Measurements from ENCODE around the gene HADHA. TPM values are rescaled to one million over a fixed set of nuclear protein-coding genes. Genes with fewer than 3 reads are reported as not detected.

HADHA gene
- total RNA-seq, 1 donor from 2014 or later, result 139 TPM

DNA sequence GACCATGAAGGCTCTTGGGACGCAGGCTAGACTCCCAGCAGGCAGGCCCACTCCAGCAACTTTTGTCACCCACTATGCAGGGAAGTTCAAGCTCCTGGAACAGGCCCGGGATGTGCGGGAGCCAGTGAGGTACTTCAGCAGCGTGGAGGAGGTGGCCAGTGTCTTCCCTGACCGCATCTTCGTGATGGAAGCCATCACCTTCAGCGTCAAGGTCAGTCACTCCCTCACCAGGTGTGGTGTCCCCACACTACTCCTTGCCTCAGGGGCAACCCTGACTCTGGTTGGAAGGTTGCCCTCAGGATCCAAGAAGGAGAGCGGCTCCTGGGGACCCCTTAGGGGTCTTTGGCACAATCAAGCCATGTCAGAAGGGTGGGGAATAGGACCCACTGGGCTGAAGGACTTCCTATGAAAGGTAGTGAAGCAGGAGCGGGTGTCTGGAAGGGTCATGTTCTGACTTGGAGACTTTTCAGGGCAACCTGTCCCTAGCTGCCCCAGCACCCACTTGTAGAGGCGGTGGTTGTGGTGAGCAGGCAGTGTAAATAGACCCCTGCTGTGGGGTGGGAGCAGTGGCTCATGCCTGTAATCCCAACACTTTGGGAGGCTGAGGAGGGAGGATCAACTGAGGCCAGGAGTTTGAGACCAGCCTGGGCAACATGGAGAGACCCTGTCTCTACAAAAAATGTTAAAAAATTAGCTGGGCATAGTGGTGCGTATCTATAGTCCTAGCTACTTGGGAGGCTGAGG lies 61.4 kb downstream of the HADHA start:
- Histone ChIP-seq H3K9me3 (ENCODE audit: insufficient read depth, low read depth, low read length) (no peaks in the 10 kb centered on the region), H3K27me3 (ENCODE audit: insufficient read depth, low read length) (no peaks in the 10 kb centered on the region), H3K4me2 (ENCODE audit: low read length) (no peak overlapping the region), H2AFZ (ENCODE audit: low read depth, low read length) (no peak overlapping the region), H3K79me2 (ENCODE audit: insufficient read depth, low read length) (no peaks in the 10 kb centered on the region), H3K27ac (ENCODE audit: low read depth, low read length) (no peak overlapping the region), H4K20me1 (ENCODE audit: insufficient read depth, low read length) (no peaks in the 10 kb centered on the region), H3K4me3 (ENCODE audit: insufficient read depth, low read depth, low read length) (no peak overlapping the region), H3K4me1 (ENCODE audit: insufficient read depth, low read length) (peaks cover 4% of the 10 kb centered on the region), H3K9ac (ENCODE audit: low read length) (no peak overlapping the region), H3K36me3 (ENCODE audit: insufficient read depth, low read length) (no peaks in the 10 kb centered on the region)
- Mint-ChIP-seq H3K36me3 (ENCODE audit: low read depth, unreplicated experiment) (no peaks in the 10 kb centered on the region), H3K27ac (ENCODE audit: unreplicated experiment) (no peak overlapping the region), H3K9me3 (ENCODE audit: unreplicated experiment) (no peaks in the 10 kb centered on the region), H3K27me3 (ENCODE audit: low read depth, unreplicated experiment) (peaks cover 41% of the 10 kb centered on the region), H3K4me1 (ENCODE audit: low read depth, unreplicated experiment) (peaks cover 4% of the 10 kb centered on the region), H3K4me3 (ENCODE audit: unreplicated experiment) (no peak overlapping the region)
- no peak for DNase-seq (ENCODE audit: low read depth)
- TF ChIP-seq, protein P1, sequence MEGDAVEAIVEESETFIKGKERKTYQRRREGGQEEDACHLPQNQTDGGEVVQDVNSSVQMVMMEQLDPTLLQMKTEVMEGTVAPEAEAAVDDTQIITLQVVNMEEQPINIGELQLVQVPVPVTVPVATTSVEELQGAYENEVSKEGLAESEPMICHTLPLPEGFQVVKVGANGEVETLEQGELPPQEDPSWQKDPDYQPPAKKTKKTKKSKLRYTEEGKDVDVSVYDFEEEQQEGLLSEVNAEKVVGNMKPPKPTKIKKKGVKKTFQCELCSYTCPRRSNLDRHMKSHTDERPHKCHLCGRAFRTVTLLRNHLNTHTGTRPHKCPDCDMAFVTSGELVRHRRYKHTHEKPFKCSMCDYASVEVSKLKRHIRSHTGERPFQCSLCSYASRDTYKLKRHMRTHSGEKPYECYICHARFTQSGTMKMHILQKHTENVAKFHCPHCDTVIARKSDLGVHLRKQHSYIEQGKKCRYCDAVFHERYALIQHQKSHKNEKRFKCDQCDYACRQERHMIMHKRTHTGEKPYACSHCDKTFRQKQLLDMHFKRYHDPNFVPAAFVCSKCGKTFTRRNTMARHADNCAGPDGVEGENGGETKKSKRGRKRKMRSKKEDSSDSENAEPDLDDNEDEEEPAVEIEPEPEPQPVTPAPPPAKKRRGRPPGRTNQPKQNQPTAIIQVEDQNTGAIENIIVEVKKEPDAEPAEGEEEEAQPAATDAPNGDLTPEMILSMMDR (IDR thresholded peaks at IDR 0.05; ENCODE audit: insufficient read depth, low read depth, low read length), result no peak
- TF ChIP-seq EZH2 (IDR thresholded peaks at IDR 0.05; ENCODE audit: insufficient read depth, low read length), result no peak
- FAIRE-seq, result no peak

DNA sequence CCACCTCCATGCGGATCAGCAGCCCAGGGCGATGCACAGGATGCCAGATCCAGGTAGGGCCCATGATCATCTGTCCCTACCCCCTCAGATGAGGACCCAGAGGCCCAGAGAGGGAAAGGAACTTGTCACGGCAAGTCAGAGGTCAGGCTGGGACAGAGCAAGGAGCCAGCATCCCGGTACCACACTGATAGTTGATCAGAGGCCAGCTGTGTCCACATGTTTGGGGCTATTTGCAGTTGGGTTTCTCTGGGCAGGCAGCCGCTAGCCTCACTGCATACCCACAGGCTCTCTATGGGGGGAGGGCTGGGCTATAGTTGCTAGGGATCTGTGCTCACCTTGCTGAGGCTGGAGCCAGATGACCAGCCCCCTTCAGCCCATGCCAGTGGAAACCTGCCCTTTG lies 62.0 kb downstream of the HADHA start:
- Mint-ChIP-seq H3K27me3 (ENCODE audit: low read depth, unreplicated experiment) (peaks cover 41% of the 10 kb centered on the region), H3K36me3 (ENCODE audit: low read depth, unreplicated experiment) (no peaks in the 10 kb centered on the region), H3K4me1 (ENCODE audit: low read depth, unreplicated experiment) (peaks cover 4% of the 10 kb centered on the region), H3K9me3 (ENCODE audit: unreplicated experiment) (no peaks in the 10 kb centered on the region), H3K27ac (ENCODE audit: unreplicated experiment) (no peak overlapping the region), H3K4me3 (ENCODE audit: unreplicated experiment) (no peak overlapping the region)
- H3K79me2 ChIP-seq (ENCODE audit: insufficient read depth, low read length), result no peaks in the 10 kb centered on the region
- no peaks in the 10 kb centered on the region for H4K20me1 ChIP-seq (ENCODE audit: insufficient read depth, low read length)
- no peaks in the 10 kb centered on the region for H3K36me3 ChIP-seq (ENCODE audit: insufficient read depth, low read length)
- no peaks in the 10 kb centered on the region for H3K27me3 ChIP-seq (ENCODE audit: insufficient read depth, low read length)
- no peak overlapping the region for H3K27ac ChIP-seq (ENCODE audit: low read depth, low read length)
- H3K4me2 ChIP-seq (ENCODE audit: low read length), result no peak overlapping the region
- TF ChIP-seq EZH2 (IDR thresholded peaks at IDR 0.05; ENCODE audit: insufficient read depth, low read length), result no peak
- TF ChIP-seq, protein P1 (IDR thresholded peaks at IDR 0.05; ENCODE audit: insufficient read depth, low read depth, low read length), result no peak
- H3K4me3 ChIP-seq (ENCODE audit: insufficient read depth, low read depth, low read length), result no peak overlapping the region
- no peak overlapping the region for H3K9ac ChIP-seq (ENCODE audit: low read length)
- no peak overlapping the region for H2AFZ ChIP-seq (ENCODE audit: low read depth, low read length)
- FAIRE-seq (no peak), DNase-seq (ENCODE audit: low read depth) (no peak)
- peaks cover 4% of the 10 kb centered on the region for H3K4me1 ChIP-seq (ENCODE audit: insufficient read depth, low read length)
- H3K9me3 ChIP-seq (ENCODE audit: insufficient read depth, low read depth, low read length), result no peaks in the 10 kb centered on the region

DNA sequence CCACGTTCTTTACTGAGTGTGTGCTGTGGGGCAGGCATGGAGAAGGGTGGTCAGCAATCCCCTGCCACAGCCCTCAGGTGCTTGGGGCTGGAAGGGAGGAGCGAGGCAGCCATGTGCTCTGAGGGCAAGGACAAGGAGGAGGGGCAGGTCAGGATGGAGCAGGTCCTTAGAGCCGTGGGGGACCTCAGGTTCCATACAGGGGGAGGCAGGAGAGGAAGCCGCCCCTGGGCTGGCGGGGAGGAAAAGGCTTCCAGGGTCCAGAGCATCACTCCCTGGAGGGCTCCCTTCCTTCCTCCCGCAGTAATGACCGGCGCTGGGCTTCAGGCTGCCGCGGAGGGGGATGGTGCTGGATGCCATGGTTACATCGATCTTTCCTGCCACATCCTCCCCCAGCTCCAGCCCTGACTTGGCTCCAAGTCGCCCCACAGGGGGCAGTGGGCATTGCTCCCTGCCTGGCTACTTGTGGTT lies 65.0 kb downstream of the HADHA start:
- peak overlapping the region; percentile 27 for H3K9ac ChIP-seq (ENCODE audit: low read length)
- no peak overlapping the region for H3K27ac ChIP-seq (ENCODE audit: low read depth, low read length)
- H3K9me3 ChIP-seq (ENCODE audit: insufficient read depth, low read depth, low read length), result no peaks in the 10 kb centered on the region
- H3K27me3 ChIP-seq (ENCODE audit: insufficient read depth, low read length), result peaks cover 3% of the 10 kb centered on the region
- H3K4me2 ChIP-seq (ENCODE audit: low read length), result peak overlapping the region; percentile 84
- H3K4me1 ChIP-seq (ENCODE audit: insufficient read depth, low read length), result peaks cover 4% of the 10 kb centered on the region
- H4K20me1 ChIP-seq (ENCODE audit: insufficient read depth, low read length), result no peaks in the 10 kb centered on the region
- no peaks in the 10 kb centered on the region for H3K36me3 ChIP-seq (ENCODE audit: insufficient read depth, low read length)
- Mint-ChIP-seq H3K27me3 (ENCODE audit: low read depth, unreplicated experiment) (peaks cover 54% of the 10 kb centered on the region), H3K4me1 (ENCODE audit: low read depth, unreplicated experiment) (peaks cover 6% of the 10 kb centered on the region), H3K36me3 (ENCODE audit: low read depth, unreplicated experiment) (no peaks in the 10 kb centered on the region), H3K27ac (ENCODE audit: unreplicated experiment) (no peak overlapping the region), H3K9me3 (ENCODE audit: unreplicated experiment) (peaks cover under 1% of the 10 kb centered on the region), H3K4me3 (ENCODE audit: unreplicated experiment) (no peak overlapping the region)
- TF ChIP-seq, protein P1 (IDR thresholded peaks at IDR 0.05; ENCODE audit: insufficient read depth, low read depth, low read length), result no peak
- H3K79me2 ChIP-seq (ENCODE audit: insufficient read depth, low read length), result no peaks in the 10 kb centered on the region
- H3K4me3 ChIP-seq (ENCODE audit: insufficient read depth, low read depth, low read length), result peak overlapping the region; percentile 46
- FAIRE-seq, result no peak
- no peak for DNase-seq (ENCODE audit: low read depth)
- peak overlapping the region; percentile 58 for H2AFZ ChIP-seq (ENCODE audit: low read depth, low read length)

Data from astrocyte (in vitro differentiated cells and primary cell).